Ovary (tissue), 3 donors: ENCODE measurements around the gene STYK1.

ENCODE experiments used
- CTCF ChIP-seq, 3 donors: fragments of 450-650 bp in 2 of 3; fragments of 200-600 bp in 1 of 3; IDR thresholded peaks; one replicate each; pipeline versions ENCODE4 v1.5.1 to v1.8.0; 2016 to 2022; ENCODE audit warnings: antibody characterized with exemption in 3 of 3, mild to moderate bottlenecking in 1 of 3
- EP300 ChIP-seq: sonication (generic); formaldehyde crosslinking; IDR thresholded peaks from one replicate; pipeline ENCODE4 v1.6.1; 2017; ENCODE audit warnings: antibody characterized with exemption
- POLR2A ChIP-seq: fragments of 450-650 bp; IDR thresholded peaks from one replicate; pipeline ENCODE4 v1.6.1; 2017; ENCODE audit warnings: antibody characterized with exemption, mild to moderate bottlenecking, moderate library complexity
- donor health status: DM: no; HTN: no; CAD: no.

- TF ChIP-seq POLR2A (no peak), EP300 (no peak), CTCF (IDR thresholded peaks at IDR 0.05) (no peak)
These were observed 102.7 kb downstream of the STYK1 start for GRCh38 chr12:10571141-10571540.
